ENCODE data around the gene LLGL2. TPM values are rescaled to one million over a fixed set of nuclear protein-coding genes. Genes with fewer than 3 reads are reported as not detected.

The LLGL2 gene
- total and polyA plus RNA-seq, 2 donors (not counting 1 experiment from before 2014, with no cell fraction given): 40.6 to 52.0 TPM

- no peak overlapping the region for H3K27ac ChIP-seq (ENCODE audit: low read length in 2 of 2)
- H2AFZ ChIP-seq (ENCODE audit: insufficient read depth, low read depth, low read length, poor library complexity, severe bottlenecking): no peak overlapping the region
- no peaks in the 10 kb centered on the region for H3K9me3 ChIP-seq (ENCODE audit: control extremely low read depth in 1 of 3, control insufficient read depth in 2 of 3, insufficient read depth in 1 of 3, low read length in 2 of 3)
- no peaks in the 10 kb centered on the region for H3K9me3 Mint-ChIP-seq (ENCODE audit: insufficient read depth)
- no peak for ATAC-seq (ENCODE audit: low read depth)
- H4K20me1 ChIP-seq (ENCODE audit: control insufficient read depth, insufficient read depth, low read length, poor library complexity, severe bottlenecking): no peaks in the 10 kb centered on the region
- H3K9ac ChIP-seq (ENCODE audit: low read length): no peak overlapping the region
- no peak for DNase-seq
- H3K4me1 Mint-ChIP-seq: no peaks in the 10 kb centered on the region
- no peak overlapping the region for H3K4me2 ChIP-seq (replicated peaks; ENCODE audit: low read depth, low read length, poor library complexity, severe bottlenecking)
- no peaks in the 10 kb centered on the region for H3K36me3 ChIP-seq (replicated peaks in 1 of 2; ENCODE audit: control extremely low read depth in 1 of 2, control insufficient read depth in 1 of 2, extremely low read depth in 1 of 2, insufficient read depth in 2 of 2, low read length in 1 of 2)
- no peaks in the 10 kb centered on the region for H3K79me2 ChIP-seq (ENCODE audit: control insufficient read depth, insufficient read depth, low read length)
- H3K27ac Mint-ChIP-seq: no peak overlapping the region
- no peaks in the 10 kb centered on the region for H3K4me1 ChIP-seq (ENCODE audit: control insufficient read depth in 2 of 2, insufficient read depth in 2 of 2, low read length in 2 of 2)
- H3K27me3 Mint-ChIP-seq: no peaks in the 10 kb centered on the region
- H3K27me3 ChIP-seq (replicated peaks in 1 of 4; ENCODE audit: control extremely low read depth in 1 of 4, control insufficient read depth in 3 of 4, insufficient read depth in 4 of 4, low read length in 3 of 4): no peaks in the 10 kb centered on the region
- ChIA-PET CTCF (interaction anchor here (0.6 kb wide), 1 partner anchor 385 kb away, joined by 4 read pairs; no protein-coding TSS in a partner anchor), POLR2A (no interaction called here)
- intact Hi-C loops (cut with micrococcal nuclease): no loop called here
- no peak overlapping the region for H3K4me3 ChIP-seq (ENCODE audit: control extremely low read depth in 1 of 5, extremely low read depth in 1 of 5, insufficient read depth in 1 of 5, low read depth in 2 of 5, low read length in 4 of 5)
- no peak overlapping the region for H3K4me3 Mint-ChIP-seq
- WGBS (ENCODE audit: insufficient coverage): 88% methylated on average over 15 of the region's 15 CpGs
- TF ChIP-seq EZH2 (IDR thresholded peaks at IDR 0.05; ENCODE audit: borderline replicate concordance, insufficient read depth, low read depth, low read length, poor library complexity, severe bottlenecking): no peak
- TF ChIP-seq CTCF (IDR thresholded peaks at IDR 0.05): no peak
These were observed 31.8 kb downstream of the LLGL2 start for GRCh38 chr17:75557075-75557851.

- Mint-ChIP-seq H3K27ac (no peak overlapping the region), H3K4me1 (no peaks in the 10 kb centered on the region)
- no peak for TF ChIP-seq EZH2 (IDR thresholded peaks at IDR 0.05; ENCODE audit: borderline replicate concordance, insufficient read depth, low read depth, low read length, poor library complexity, severe bottlenecking)
- TF ChIP-seq CTCF (IDR thresholded peaks at IDR 0.05): no peak
These were observed 32.6 kb downstream of the LLGL2 start for GRCh38 chr17:75557852-75558665.

More at GRCh38 chr17:75557852-75558665, 32.6 kb downstream of the LLGL2 start:
- Mint-ChIP-seq H3K27me3 (no peaks in the 10 kb centered on the region), H3K9me3 (ENCODE audit: insufficient read depth) (no peaks in the 10 kb centered on the region), H3K4me3 (no peak overlapping the region)
- CTCF ChIA-PET: no interaction called here
- DNase-seq (no peak), ATAC-seq (ENCODE audit: low read depth) (no peak)
- POLR2A ChIA-PET: no interaction called here
- Histone ChIP-seq H3K4me1 (ENCODE audit: control insufficient read depth in 2 of 2, insufficient read depth in 2 of 2, low read length in 2 of 2) (no peaks in the 10 kb centered on the region), H3K27me3 (replicated peaks in 1 of 4; ENCODE audit: control extremely low read depth in 1 of 4, control insufficient read depth in 3 of 4, insufficient read depth in 4 of 4, low read length in 3 of 4) (no peaks in the 10 kb centered on the region), H3K79me2 (ENCODE audit: control insufficient read depth, insufficient read depth, low read length) (no peaks in the 10 kb centered on the region), H3K9me3 (ENCODE audit: control extremely low read depth in 1 of 3, control insufficient read depth in 2 of 3, insufficient read depth in 1 of 3, low read length in 2 of 3) (no peaks in the 10 kb centered on the region), H3K27ac (ENCODE audit: low read length in 2 of 2) (no peak overlapping the region), H3K4me2 (replicated peaks; ENCODE audit: low read depth, low read length, poor library complexity, severe bottlenecking) (no peak overlapping the region), H2AFZ (ENCODE audit: insufficient read depth, low read depth, low read length, poor library complexity, severe bottlenecking) (no peak overlapping the region), H3K36me3 (replicated peaks in 1 of 2; ENCODE audit: control extremely low read depth in 1 of 2, control insufficient read depth in 1 of 2, extremely low read depth in 1 of 2, insufficient read depth in 2 of 2, low read length in 1 of 2) (peaks cover 0 to 3% of the 10 kb centered on the region in 2 experiments), H4K20me1 (ENCODE audit: control insufficient read depth, insufficient read depth, low read length, poor library complexity, severe bottlenecking) (no peaks in the 10 kb centered on the region), H3K9ac (ENCODE audit: low read length) (no peak overlapping the region), H3K4me3 (ENCODE audit: control extremely low read depth in 1 of 5, extremely low read depth in 1 of 5, insufficient read depth in 1 of 5, low read depth in 2 of 5, low read length in 4 of 5) (no peak overlapping the region)
- intact Hi-C loops (cut with micrococcal nuclease): no loop called here
- WGBS (ENCODE audit: insufficient coverage): 91% methylated on average over 18 of the region's 18 CpGs
